Epithelial cell of esophagus (primary cell): Measurements from ENCODE around the gene SLC12A1.

Experiments
- DNase-seq: peaks from one replicate; pipeline ENCODE4 v3.0.0; 2010; ENCODE audit warnings: low read depth
- H3K4me3 ChIP-seq: 2 replicates; pipeline ENCODE4 v1.5.1; 2011; ENCODE audit warnings: mild to moderate bottlenecking, low read length, control low read depth
- CTCF ChIP-seq: IDR thresholded peaks from 2 replicates; pipeline ENCODE4 v1.5.1; 2011; ENCODE audit warnings: low read depth, mild to moderate bottlenecking, low read length, control low read depth, inconsistent platforms; ENCODE audit not compliant: insufficient read depth; ENCODE audit errors: missing control alignments

Gene SLC12A1

GRCh38 chr15:48298914-48299313 is 92.8 kb downstream of the SLC12A1 start:
- no peak for TF ChIP-seq CTCF
- no peak overlapping the region for H3K4me3 ChIP-seq
- no peak for DNase-seq

GRCh38 chr15:48300038-48300437 is 93.9 kb downstream of the SLC12A1 start:
- H3K4me3 ChIP-seq, result no peak overlapping the region
- DNase-seq, result no peak
- TF ChIP-seq CTCF, result no peak

- no peak overlapping the region for H3K4me3 ChIP-seq
- TF ChIP-seq CTCF, result no peak
- no peak for DNase-seq
Measured at GRCh38 chr15:48304398-48304797, 98.3 kb downstream of the SLC12A1 start.

DNA sequence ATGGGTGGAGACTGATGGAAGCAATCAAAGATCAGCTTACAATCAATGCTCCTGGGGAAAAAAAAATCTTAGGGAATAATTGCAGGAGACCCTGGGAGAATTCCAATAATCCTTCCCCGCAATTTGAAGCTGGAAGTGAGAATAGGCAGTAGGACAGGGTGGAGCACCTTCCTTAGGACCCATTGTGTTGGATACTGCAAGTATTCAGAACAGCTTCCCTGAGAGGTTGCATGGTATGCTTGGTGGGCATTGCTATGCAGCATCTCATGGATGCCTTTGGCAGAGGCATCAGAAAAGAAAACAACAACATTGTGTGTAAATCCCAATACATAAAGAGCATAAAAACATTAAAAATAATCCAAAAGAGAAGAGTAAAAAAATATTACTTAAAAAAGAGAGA is 100.5 kb downstream of the SLC12A1 start:
- DNase-seq, result no peak
- TF ChIP-seq CTCF, result no peak
- no peak overlapping the region for H3K4me3 ChIP-seq

- TF ChIP-seq CTCF, result no peak
- H3K4me3 ChIP-seq, result no peak overlapping the region
- DNase-seq, result no peak
Measured at GRCh38 chr15:48307586-48307985, 101.5 kb downstream of the SLC12A1 start.

- no peak for TF ChIP-seq CTCF
- no peak overlapping the region for H3K4me3 ChIP-seq
- DNase-seq, result peak; percentile 74
Measured at GRCh38 chr15:48309740-48310139, 103.6 kb downstream of the SLC12A1 start.

GRCh38 chr15:48313216-48313615 is 107.1 kb downstream of the SLC12A1 start:
- no peak for TF ChIP-seq CTCF
- no peak for DNase-seq
- no peak overlapping the region for H3K4me3 ChIP-seq
